Liver (tissue), 9 donors: Measurements from ENCODE around the gene RPL10. TPM values are rescaled to one million over a fixed set of nuclear protein-coding genes. Genes with fewer than 3 reads are reported as not detected.
"Not testable (repeated sequence)": the region's sequence is repeated elsewhere in the genome, so short reads cannot be mapped to it uniquely, and the experiment has no call there.

Source experiments
- DNase-seq: peaks from one replicate; pipeline ENCODE4 v3.0.0-alpha.2; 2017; ENCODE audit warnings: low spot score
- H3K27ac ChIP-seq, 2 donors: one replicate each; pipeline ENCODE4 v1.7.0; 2013; ENCODE audit warnings: inconsistent platforms in 2 of 2, low read length in 2 of 2, control low read depth in 1 of 2, low read depth in 1 of 2, mild to moderate bottlenecking in 1 of 2
- H3K27me3 ChIP-seq, 4 donors: one replicate each; pipeline versions ENCODE4 v1.6.1 to v1.7.0; 2013; ENCODE audit warnings: low read length in 3 of 4, inconsistent platforms in 1 of 4, mild to moderate bottlenecking in 1 of 4, moderate library complexity in 1 of 4; ENCODE audit not compliant: control insufficient read depth in 4 of 4, insufficient read depth in 4 of 4
- H3K36me3 ChIP-seq, 4 donors: one replicate each; pipeline versions ENCODE4 v1.6.1 to v1.7.0; 2013; ENCODE audit warnings: low read length in 3 of 4, mild to moderate bottlenecking in 3 of 4, low read depth in 1 of 4, moderate library complexity in 1 of 4; ENCODE audit not compliant: control insufficient read depth in 4 of 4, insufficient read depth in 3 of 4
- H3K4me1 ChIP-seq, 4 donors: one replicate each; pipeline versions ENCODE4 v1.6.1 to v1.7.0; 2013; ENCODE audit warnings: low read length in 3 of 4, mild to moderate bottlenecking in 3 of 4, moderate library complexity in 1 of 4; ENCODE audit not compliant: control insufficient read depth in 4 of 4, insufficient read depth in 4 of 4
- H3K4me3 ChIP-seq, 3 donors: one replicate each; pipeline versions ENCODE4 v1.6.1 to v1.7.0; 2013; ENCODE audit warnings: low read length in 3 of 3, control low read depth in 1 of 3, low read depth in 1 of 3, mild to moderate bottlenecking in 1 of 3
- H3K9ac ChIP-seq, 2 donors: one replicate each; pipeline ENCODE4 v1.7.0; 2013; ENCODE audit warnings: low read length in 2 of 2, mild to moderate bottlenecking in 2 of 2, moderate library complexity in 2 of 2, control low read depth in 1 of 2, low read depth in 1 of 2
- H3K9me3 ChIP-seq, 4 donors: one replicate each; pipeline versions ENCODE4 v1.6.1 to v1.7.0; 2013; ENCODE audit warnings: low read length in 3 of 4; ENCODE audit not compliant: control insufficient read depth in 4 of 4
- ATF3 ChIP-seq: IDR thresholded peaks from 2 replicates; pipeline ENCODE4 v1.6.1; 2016; ENCODE audit warnings: antibody characterized with exemption
- CTCF ChIP-seq: fragments of 150-350 bp; IDR thresholded peaks from 2 replicates; pipeline ENCODE4 v1.5.1; 2017; ENCODE audit warnings: improper control_type of control experiment, low read depth, low read length; ENCODE audit not compliant: missing input control
- EGR1 ChIP-seq, 2 donors: IDR thresholded peaks; 2 replicates each; pipeline ENCODE4 v1.6.1; 2016 to 2018; ENCODE audit warnings: antibody characterized with exemption in 2 of 2, low read depth in 2 of 2
- FOXA1 ChIP-seq: IDR thresholded peaks from 2 replicates; pipeline ENCODE4 v1.6.1; 2016; ENCODE audit warnings: antibody characterized with exemption
- GABPA ChIP-seq, 2 donors: IDR thresholded peaks in 1 of 2; conservative IDR thresholded peaks in 1 of 2; 2 replicates each; pipeline ENCODE4 v1.6.1; 2016; ENCODE audit warnings: antibody characterized with exemption in 2 of 2, mild to moderate bottlenecking in 1 of 2, moderate library complexity in 1 of 2
- HNF4G ChIP-seq: IDR thresholded peaks from 2 replicates; pipeline ENCODE4 v1.6.1; 2016; ENCODE audit warnings: antibody characterized with exemption
- JUND ChIP-seq, 2 donors: IDR thresholded peaks; 2 replicates each; pipeline ENCODE4 v1.6.1; 2016; ENCODE audit warnings: antibody characterized with exemption in 2 of 2
- MAX ChIP-seq: IDR thresholded peaks from 2 replicates; pipeline ENCODE4 v1.6.1; 2016; ENCODE audit warnings: antibody characterized with exemption
- NR2F2 ChIP-seq: IDR thresholded peaks from 2 replicates; pipeline ENCODE4 v1.6.1; 2016; ENCODE audit warnings: antibody characterized with exemption
- RAD21 ChIP-seq, 2 donors: IDR thresholded peaks; 2 replicates each; pipeline ENCODE4 v1.6.1; 2016; ENCODE audit warnings: antibody characterized with exemption in 2 of 2, mild to moderate bottlenecking in 2 of 2
- REST ChIP-seq: IDR thresholded peaks from 2 replicates; pipeline ENCODE4 v1.6.1; 2016; ENCODE audit warnings: antibody characterized with exemption, mild to moderate bottlenecking
- RXRA ChIP-seq, 2 donors: IDR thresholded peaks; 2 replicates each; pipeline ENCODE4 v1.6.1; 2017 to 2018; ENCODE audit warnings: antibody characterized with exemption in 2 of 2, mild to moderate bottlenecking in 1 of 2
- YY1 ChIP-seq: IDR thresholded peaks from 2 replicates; pipeline ENCODE4 v1.6.1; 2016; ENCODE audit warnings: antibody characterized with exemption, mild to moderate bottlenecking
- ZBTB33 ChIP-seq: IDR thresholded peaks from 2 replicates; pipeline ENCODE4 v1.6.1; 2016; ENCODE audit warnings: antibody characterized with exemption
- WGBS: extraction: QIAGEN DNeasy Blood & Tissue Kit; methylation state at CpG from one replicate; pipeline ENCODE4 v1.1.7; 2013; 5-methylcytosine and 5-hydroxymethylcytosine counted together
- polyA plus RNA-seq, 2 donors: library from polyadenylated mRNA; stranded (reverse) in 1 of 2; unstranded in 1 of 2; fragments of 200-250 nt in 1 of 2; fragments of >200 nt in 1 of 2; fragmentation: Nextera tagmentation in 1 of 2; extraction: Ambion mirVana in 1 of 2; gene quantifications; one replicate each; pipeline versions ENCODE4 v1.2.1 to v1.2.3, GENCODE V29; 2013 to 2015
- total RNA-seq, 2 donors: library from RNA; depleted of rRNA; stranded (reverse); fragments of >200 nt; gene quantifications; one replicate each; pipeline ENCODE4 v1.2.3, GENCODE V29; 2014
- donor health status: healthy.
- donor health status: healthy.
- donor health status: healthy.
- donor health status: healthy.
- donor health status: healthy.

RPL10 gene
- total and polyA plus RNA-seq, 4 donors = 446 to 1,644 (median 1,423) TPM

- no peak for TF ChIP-seq RXRA (IDR thresholded peaks at IDR 0.05)
These were observed 14.6 kb upstream of the RPL10 start for GRCh38 chrX:154383359-154384283.

GRCh38 chrX:154384284-154384892, 13.8 kb upstream of the RPL10 start:
- Histone ChIP-seq H3K9ac (no peak overlapping the region), H3K27ac (no peak overlapping the region), H3K36me3 (no peaks in the 10 kb centered on the region), H3K9me3 (no peaks in the 10 kb centered on the region), H3K4me1 (peaks cover 3 to 8% (median 7%) of the 10 kb centered on the region in 4 donors), H3K4me3 (no peak overlapping the region), H3K27me3 (no peaks in the 10 kb centered on the region)
- no peak for DNase-seq
- TF ChIP-seq MAX (no peak), RAD21 (IDR thresholded peaks at IDR 0.05) (peak; percentile 51), YY1 (no peak), EGR1 (IDR thresholded peaks at IDR 0.05; ENCODE audit: low read depth in 2 of 2) (no peak), NR2F2 (no peak), REST (no peak), ZBTB33 (no peak), GABPA (IDR thresholded peaks at IDR 0.05 in 1 of 2, conservative IDR thresholded peaks at IDR 0.05 in 1 of 2) (no peak), HNF4G (no peak), JUND (IDR thresholded peaks at IDR 0.05) (no peak), RXRA (IDR thresholded peaks at IDR 0.05) (no peak), FOXA1 (no peak), CTCF (peak; percentile 28), ATF3 (no peak)
- WGBS = 42% methylated on average over 8 of the region's 8 CpGs

More at GRCh38 chrX:154383359-154384283, 14.6 kb upstream of the RPL10 start:
- Histone ChIP-seq H3K27ac (no peak overlapping the region), H3K4me3 (no peak overlapping the region), H3K36me3 (no peaks in the 10 kb centered on the region), H3K9ac (no peak overlapping the region), H3K4me1 (peaks cover 3 to 8% (median 7%) of the 10 kb centered on the region in 4 donors), H3K9me3 (no peaks in the 10 kb centered on the region), H3K27me3 (no peaks in the 10 kb centered on the region)
- DNase-seq = no peak
- WGBS = 74% methylated on average over 14 of the region's 14 CpGs

GRCh38 chrX:154388094-154388493, 10.1 kb upstream of the RPL10 start:
- not testable (repeated sequence) for H3K9ac ChIP-seq, H3K4me3 ChIP-seq, H3K27ac ChIP-seq, H3K36me3 ChIP-seq, H3K9me3 ChIP-seq, H3K27me3 ChIP-seq, H3K4me1 ChIP-seq, DNase-seq
- WGBS = no CpG with 5 or more reads among the region's 20 CpGs

GRCh38 chrX:154388649-154389048, 9.5 kb upstream of the RPL10 start:
- no CpG with 5 or more reads among the region's 16 CpGs for WGBS
- H3K9ac ChIP-seq, H3K4me3 ChIP-seq, H3K4me1 ChIP-seq, DNase-seq, H3K36me3 ChIP-seq, H3K27me3 ChIP-seq, H3K27ac ChIP-seq, H3K9me3 ChIP-seq: not testable (repeated sequence)
